Ammon's horn (tissue), 1 donor: ENCODE data around the gene JAZF1.

Source experiments
- DNase-seq: peaks from one replicate; pipeline ENCODE4 v3.0.0-alpha.2; 2016; ENCODE audit warnings: low spot score

The JAZF1 gene

GRCh38 chr7:27839099-27839498 lies 341.5 kb downstream of the JAZF1 start:
- no peak for DNase-seq

DNA sequence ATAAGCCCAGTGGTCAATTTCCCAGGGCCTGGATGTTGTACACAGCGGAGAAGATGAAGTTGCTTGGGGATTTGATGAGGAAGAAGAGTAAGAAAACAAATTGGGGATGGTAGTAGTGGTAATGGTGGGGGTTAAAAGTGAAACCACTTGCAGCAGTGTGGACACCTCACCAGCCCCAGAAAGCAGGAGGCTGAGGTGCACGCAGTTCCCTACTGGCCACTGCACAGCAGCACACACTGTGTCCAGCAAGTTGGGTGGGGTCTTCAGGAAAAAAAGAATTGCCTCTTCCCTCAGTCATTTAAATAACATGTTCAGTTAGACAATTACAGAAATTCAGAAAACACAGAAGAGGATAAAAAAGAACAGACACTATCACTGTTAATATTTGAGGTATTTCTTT lies 344.1 kb downstream of the JAZF1 start:
- DNase-seq, result no peak

DNA sequence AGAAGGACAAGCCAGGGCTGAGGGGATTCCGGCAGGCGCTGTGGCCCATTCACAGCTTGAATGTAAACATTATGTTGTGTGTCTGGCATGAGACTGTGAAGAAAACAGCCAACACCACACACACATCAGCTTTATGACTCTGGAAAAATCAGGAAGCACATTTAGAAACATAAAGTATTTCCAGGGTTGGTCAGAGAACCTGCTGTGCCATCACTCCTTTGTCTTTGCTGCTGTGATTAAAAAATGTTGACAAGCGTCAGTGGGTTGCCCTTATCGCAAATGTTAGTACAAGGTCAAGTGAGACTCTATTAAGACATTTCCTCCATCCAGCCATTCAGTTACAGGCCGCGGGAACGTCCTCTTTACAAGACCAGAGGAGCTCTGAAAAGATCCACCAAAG lies 345.2 kb downstream of the JAZF1 start:
- DNase-seq, result no peak

GRCh38 chr7:27834179-27834921 lies 346.2 kb downstream of the JAZF1 start:
- no peak for DNase-seq

- no peak for DNase-seq
These were observed 354.2 kb downstream of the JAZF1 start for GRCh38 chr7:27826357-27826756.

DNA sequence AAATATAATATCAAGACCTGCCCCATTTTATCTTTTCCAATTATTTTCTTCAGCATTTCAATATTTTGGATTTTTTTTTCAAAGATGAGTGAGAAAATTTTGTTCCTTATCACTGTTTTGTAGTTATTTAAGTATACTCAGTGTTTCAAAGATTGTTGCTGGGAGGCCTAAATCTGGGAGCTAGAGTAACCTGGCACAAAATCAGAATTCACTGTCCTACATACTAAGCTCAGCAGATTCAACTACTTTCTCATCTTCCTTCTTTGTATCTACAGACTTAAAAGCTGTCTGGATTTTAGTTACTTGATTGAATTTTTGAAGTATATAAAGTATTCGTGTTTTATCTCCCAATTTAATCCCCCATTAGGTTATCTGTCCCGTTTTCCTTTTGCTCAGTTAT lies 354.7 kb downstream of the JAZF1 start:
- no peak for DNase-seq

DNA sequence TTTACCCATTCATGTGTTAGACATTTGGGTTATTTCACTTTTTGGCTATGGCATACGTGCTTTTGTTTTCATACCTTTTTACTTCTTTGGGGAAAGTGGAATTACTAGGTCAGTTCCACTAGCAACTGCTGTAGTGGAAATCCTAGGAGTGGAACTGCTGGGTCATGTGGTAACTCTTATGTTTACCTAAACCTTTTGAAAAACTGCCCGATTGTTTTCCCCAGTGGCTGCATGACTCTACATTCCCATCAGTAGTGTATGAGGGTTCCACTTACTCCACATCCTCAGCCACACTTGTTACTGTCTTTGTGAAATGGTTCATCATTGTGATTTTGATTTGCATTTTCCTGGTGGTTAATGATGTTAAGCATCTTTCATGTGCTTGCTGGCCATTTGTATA lies 358.4 kb downstream of the JAZF1 start:
- DNase-seq, result no peak

GRCh38 chr7:27812706-27813105 lies 367.9 kb downstream of the JAZF1 start:
- DNase-seq, result no peak

- DNase-seq, result no peak
These were observed 370.4 kb downstream of the JAZF1 start for GRCh38 chr7:27810186-27810585.

DNA sequence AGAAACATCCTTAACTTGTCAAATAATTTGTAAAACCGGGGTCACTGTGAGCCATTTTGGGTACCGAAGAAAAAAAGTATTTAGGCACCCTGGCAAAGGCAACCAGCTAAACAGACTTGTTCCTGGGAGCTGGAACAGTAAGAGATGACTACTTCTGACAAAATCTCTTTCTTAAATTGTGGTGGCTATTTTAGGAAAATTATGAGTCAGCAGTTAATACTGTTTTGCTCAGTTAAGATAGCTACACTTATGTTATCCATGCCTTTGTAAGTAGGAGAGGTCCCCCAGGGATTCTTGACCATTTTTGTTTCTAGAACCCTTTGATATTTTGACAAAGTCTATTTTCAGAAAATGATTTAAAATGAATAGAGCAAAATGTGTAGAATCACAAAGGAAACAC lies 372.0 kb downstream of the JAZF1 start:
- DNase-seq, result no peak

DNA sequence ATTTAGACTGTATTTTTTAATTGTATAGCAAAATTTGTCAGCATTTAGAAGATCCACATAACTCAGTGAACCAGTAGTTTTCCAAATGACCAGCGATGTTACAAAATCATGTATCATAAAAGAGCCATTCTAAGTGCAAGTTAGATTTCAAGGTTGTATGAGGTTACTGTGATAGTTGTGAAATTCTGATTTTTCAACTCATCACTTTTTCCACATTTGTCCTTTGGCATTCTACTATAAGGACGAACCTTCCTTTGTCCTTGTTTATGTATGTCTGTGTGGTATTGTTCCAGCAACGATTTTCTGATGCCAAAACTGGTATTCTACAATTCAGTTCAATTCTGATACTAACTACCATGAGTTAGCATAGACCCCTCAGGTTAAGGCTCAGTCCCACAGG lies 376.5 kb downstream of the JAZF1 start:
- no peak for DNase-seq

DNA sequence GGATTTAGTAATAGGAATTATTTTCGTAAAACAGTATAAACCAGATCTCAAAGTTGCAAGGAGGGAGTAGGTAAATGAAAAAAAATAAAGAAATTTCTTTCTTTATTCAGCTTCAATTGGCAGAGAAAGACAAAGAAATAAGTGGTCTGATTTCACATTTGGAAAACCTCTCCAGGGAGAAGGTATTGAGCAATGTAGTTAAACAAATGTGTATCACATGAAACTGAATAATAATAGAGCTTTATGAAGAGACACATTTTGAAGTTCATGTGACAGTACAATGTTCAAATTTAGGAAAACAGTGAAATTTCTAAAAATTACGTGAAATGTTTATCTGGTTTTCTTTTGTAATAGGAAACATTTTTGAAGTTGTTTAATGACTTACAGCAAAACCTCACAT lies 377.6 kb downstream of the JAZF1 start:
- no peak for DNase-seq

DNA sequence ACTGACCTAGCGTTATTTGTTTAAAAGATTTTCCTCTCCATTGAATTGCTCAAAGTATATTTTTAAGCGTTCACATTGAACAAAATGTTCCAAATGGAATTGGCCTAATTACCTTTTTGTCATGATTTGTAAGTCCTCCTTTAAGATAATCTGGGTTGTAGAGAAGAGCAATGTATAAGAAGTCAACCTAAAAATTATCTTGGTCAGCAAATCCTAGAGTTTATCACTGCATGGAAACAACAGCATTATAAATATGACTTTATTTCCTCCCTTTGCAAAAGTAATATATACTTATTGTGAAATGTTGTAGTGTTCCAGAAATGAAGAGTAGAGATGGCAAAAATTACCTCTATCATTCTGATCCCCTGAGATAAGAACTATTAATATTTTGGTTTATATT lies 381.4 kb downstream of the JAZF1 start:
- no peak for DNase-seq

DNA sequence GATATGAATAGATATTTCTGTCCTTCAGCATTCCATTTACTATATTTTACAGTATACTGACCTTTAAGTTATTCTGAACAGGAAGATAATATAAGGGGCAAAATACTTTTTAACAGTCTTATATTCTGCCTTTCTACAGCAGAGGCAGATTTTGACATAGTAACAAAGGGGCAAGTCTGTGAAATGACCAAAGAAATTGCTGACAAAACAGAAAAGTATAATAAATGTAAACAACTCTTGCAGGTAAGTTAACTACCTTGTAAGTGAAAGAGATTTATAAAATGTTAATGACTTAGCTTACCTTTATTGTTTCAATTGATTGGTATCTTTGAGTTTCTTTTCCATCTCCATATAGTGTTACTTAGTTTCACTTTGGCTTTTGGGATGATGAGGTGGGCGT lies 384.6 kb downstream of the JAZF1 start:
- DNase-seq, result no peak

DNA sequence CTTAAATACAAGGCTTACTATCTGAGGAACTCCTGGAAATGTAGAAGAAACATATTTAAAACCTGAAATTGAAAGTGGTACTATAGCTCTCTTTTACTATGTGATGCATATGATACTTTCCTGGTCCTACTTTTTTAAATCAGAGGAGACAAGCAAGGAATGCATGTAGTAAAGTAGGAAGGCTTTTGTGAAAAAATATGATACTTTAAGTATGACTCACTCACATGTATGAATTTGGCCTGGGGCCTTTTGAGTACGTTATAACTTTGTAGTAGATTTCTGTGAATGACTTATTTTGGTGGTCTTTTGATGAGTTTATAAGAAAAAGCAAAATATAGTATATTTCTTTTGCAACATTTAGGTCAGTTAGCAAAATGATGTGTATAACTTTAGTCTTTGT lies 386.8 kb downstream of the JAZF1 start:
- DNase-seq, result no peak

DNA sequence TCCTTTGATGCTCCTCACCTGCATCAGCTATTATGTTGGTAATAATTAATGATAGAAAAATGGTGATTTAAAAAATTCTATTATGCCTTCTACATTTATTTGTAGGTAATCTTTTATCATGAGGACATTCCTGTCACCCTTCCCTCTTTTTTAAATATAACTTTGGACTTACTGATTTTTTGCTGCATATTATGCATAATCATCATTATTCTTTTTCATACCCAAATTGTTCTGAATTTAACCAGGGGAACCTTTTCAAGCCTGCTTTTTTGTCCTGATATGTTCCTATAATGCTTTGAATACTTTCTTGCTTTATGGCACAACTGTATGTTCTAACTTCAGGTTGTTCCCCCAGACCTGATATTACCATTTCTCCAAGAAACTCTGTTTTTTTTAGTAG lies 392.2 kb downstream of the JAZF1 start:
- DNase-seq, result no peak

DNA sequence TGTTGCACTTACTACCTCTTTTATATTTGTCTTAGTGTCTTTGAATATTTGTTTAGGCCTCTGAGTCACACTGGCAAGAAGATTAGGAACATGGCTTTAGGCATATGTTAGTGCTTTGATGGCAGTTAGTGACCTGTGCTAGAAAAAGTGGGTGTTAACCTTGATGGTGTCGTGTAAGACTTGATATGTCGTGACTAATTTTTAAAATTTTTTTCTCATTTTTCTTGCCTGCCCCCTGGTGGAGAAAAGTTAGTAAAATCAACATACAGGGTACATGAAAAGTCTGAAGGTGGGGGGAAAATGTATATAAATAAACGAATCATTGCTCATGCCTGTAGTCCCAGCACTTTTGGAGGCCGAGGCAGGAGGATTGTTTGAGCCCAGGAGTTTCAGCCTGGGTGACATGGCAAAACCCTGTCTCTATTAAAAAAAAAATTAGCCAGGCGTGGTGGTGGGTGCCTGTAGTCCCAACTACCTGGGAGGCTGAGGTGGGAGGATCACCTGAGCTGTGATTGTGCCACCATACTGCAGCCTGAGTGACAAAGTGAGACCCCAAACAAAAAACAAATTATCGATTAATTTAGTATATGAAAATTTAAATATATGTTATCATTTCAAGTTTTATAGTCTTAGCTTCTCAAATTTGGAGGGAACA lies 396.1 kb downstream of the JAZF1 start:
- DNase-seq, result peak; percentile 2

DNA sequence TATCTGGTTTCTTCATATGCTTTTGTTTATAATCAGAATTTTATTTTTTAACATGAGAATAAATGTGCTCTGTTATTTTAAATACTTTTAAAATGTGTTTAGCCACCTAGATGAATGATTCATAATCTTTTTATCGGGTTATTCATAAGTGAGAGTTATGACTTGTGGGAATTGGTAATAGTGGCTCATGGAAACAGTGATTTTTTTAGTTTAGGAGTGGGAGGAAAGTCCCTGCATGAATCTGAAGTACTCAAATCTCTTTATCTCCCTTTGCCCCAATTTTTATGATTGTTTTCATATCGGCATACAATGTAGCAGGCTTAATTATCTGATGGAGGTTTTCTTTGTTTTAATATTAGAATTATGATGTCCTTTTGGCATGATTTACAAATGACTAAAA lies 397.7 kb downstream of the JAZF1 start:
- no peak for DNase-seq

DNA sequence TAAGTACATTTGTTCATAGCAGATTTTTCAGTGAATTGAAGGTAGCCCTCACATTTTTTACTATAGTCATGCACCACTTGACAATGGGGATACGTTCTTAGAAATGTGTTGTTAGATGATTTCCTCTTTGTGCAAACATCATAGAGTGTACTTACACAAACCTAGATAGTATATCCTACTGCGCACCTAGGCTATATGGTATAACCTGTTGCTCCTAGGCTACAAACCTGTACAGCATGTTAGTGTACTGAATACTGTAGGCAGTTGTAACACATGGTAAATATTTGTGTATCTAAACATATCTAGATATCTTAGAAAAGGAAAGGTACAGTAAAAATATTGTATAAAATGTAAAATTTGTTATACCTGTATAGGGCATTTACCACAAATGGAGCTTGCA lies 399.4 kb downstream of the JAZF1 start:
- DNase-seq, result no peak
